NCI-H2227 (cell line): ENCODE results near the gene NRIP1.
"Not testable (repeated sequence)": the region's sequence is repeated elsewhere in the genome, so short reads cannot be mapped to it uniquely, and the experiment has no call there.

Source experiments
- DNase-seq: peaks from one replicate; lab custom pipeline; 2025; ENCODE audit not compliant: unreplicated experiment; lab: John Stamatoyannopoulos, UW

The NRIP1 gene

GRCh38 chr21:14981246-14981645, 83.6 kb downstream of the NRIP1 start:
- no peak for DNase-seq

DNA sequence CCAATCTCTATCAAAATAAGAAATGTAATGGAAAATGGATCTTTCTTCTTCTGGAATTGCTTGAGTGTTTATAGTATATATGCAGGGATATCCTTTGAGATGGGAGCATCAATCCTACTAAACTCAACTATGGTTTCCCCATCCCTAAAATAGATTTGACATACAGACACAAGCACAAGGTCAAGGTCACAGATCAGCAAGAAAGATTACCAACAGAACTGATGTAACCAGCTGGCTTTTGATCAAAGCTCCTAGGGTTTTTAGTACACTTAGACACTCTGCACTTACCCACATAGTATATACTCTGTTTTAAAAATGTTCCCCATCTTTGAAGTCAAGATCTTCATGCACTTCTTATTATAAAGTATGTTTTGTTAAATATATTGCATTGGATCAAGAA, 85.5 kb downstream of the NRIP1 start:
- DNase-seq, result no peak

- no peak for DNase-seq
Observed at GRCh38 chr21:14977814-14978213, 87.0 kb downstream of the NRIP1 start.

DNA sequence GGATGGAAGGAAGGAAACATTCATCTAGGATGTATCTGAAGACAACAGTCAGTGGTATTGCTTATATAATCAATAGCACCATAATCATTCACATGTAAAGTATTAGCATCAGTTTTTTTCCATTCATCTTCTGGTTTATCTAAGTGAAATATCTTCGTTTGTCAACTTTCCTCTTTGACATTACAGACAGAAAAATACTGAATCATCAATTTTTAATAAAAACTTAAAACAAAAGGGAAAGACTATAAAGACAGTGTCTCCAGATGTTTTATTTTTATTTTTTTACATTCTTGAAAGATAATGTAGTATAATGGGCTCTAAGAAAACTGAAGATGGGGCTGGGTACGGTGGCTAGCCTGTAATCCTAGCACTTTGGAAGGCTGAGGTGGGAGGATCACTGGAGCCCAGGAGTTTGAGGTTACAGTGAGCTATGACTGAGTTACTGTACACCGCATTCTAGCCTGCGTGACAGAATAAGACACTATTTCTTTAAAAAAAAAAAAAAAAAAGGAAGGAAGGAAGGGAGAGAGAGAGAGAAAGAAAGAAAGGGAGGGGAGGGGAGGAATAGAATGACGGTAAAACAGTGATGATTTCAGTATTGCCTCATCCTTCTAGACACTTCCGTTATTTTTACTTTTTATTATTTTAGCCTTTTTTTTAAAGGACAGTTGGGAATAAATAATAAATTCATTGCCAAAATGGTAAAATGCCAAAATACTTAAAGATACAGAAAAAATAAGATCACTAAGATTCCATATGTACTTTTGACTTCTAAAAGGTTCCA, 89.5 kb downstream of the NRIP1 start:
- DNase-seq, result no peak

GRCh38 chr21:14972678-14973077, 92.1 kb downstream of the NRIP1 start:
- DNase-seq, result no peak

- DNase-seq, result no peak
Observed at GRCh38 chr21:14968821-14969220, 96.0 kb downstream of the NRIP1 start.

GRCh38 chr21:14968029-14968428, 96.8 kb downstream of the NRIP1 start:
- no peak for DNase-seq

GRCh38 chr21:14964621-14965020, 100.2 kb downstream of the NRIP1 start:
- DNase-seq, result no peak

GRCh38 chr21:14962217-14962616, 102.6 kb downstream of the NRIP1 start:
- no peak for DNase-seq

- no peak for DNase-seq
Observed at GRCh38 chr21:14961502-14961901, 103.3 kb downstream of the NRIP1 start.

GRCh38 chr21:14959343-14959742, 105.5 kb downstream of the NRIP1 start:
- DNase-seq, result no peak

DNA sequence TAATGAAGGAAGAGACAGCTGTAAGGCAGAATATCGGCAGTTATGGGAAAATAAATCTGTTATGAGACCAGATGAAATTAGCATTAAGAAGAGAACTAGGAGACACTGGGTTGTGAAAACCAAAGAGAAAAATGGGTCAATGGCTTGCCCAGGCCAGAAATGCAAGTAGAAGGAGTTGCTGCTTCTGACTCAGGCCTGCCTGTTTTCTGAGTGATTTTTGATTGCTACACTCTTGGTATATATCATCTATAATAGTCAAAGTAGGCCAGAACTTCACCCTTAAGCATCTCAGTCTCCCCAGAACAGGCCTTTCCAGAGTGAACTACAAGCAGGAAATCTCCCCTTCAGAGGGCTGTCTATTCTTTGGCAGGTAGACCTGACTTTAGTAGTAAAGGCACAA, 107.0 kb downstream of the NRIP1 start:
- no peak for DNase-seq

DNA sequence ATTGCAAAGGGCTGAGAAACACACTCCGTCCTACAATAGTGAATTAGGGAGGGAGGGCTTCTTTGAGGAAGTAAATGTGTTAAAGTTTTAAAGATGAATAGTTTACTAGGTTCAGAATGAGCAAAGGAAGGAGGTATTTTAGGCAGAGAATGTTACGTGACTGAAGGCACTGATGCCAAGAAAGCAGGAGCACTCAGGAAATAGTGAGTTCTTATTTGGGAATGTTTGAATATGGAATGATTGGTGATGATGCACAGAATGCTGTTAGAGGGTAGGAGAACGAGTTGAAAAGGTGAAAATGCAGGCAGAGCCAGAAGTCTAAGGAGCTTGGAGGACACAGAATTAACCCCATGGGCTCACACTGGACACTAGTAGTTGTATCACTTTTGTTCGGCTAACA, 108.0 kb downstream of the NRIP1 start:
- DNase-seq, result no peak

DNA sequence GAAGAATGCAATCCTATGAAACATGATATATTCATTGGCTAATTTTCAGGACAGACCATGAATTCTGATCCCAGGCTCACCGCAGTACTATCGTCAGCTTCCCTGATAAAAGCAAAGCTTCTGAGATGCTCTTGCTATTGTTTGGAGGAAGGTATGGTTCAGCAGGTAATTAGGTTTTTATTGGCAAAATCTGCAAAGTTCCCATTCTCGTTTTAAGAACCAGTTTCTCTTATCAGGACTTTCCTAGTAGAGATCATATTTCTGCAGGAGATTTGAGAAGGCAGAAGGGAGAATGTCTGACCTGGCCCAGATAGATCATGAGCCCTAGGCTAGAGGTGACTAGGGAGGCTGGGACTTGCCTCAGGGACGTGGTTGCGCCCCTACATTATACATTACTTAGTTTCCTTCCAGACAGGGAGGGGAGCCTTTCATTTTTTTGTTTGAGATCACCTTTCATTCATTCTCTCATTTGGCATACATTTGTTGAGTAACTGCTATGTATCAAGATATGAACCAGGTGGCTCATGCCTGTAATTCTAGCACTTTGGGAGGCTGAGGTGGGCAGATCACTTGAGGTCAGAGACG, 108.8 kb downstream of the NRIP1 start:
- DNase-seq, result no peak

GRCh38 chr21:14952916-14953315, 111.9 kb downstream of the NRIP1 start:
- no peak for DNase-seq

DNA sequence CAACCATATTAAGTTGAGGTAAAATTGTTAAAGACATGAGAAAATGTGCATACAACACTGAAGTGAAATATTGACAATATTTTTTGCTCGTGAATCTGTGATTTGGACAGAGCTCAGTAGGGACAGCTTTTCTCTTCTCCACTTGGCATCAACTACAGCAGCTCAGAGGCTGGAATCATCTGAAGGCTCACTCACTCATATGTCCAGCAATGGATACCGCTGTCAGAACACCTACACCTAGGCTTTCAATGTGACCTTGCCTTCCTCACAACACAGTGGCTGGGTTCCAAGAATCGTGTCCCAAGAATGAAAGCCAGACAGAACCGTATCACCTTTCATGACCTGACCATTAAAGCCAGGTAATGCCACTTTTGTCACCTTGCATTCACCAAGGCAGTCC, 115.2 kb downstream of the NRIP1 start:
- no peak for DNase-seq

DNA sequence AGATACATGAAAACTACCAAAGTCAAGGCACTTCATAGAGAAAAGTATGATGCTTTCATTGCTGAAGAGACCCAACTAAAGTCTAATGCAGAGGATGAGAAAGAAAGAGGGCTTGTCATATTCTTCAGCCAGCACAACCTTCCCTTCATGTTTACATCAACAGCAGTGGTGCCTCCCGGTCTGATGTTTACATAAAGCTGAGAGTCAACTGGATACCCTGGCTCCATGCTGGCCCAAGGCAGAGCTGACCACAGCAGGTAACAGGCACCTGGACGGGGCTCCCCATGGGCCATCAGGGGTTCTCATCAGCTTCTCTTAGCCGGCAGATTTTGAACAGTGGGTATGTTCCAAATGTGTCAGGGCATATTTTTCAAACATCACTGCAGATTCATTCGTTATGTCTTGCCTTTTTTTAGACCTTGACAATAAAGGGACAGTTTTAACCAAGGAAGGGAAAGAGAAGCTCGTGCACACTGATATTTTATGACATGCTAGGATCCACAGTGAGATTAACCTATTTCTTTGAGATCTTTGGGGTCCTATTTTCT, 117.1 kb downstream of the NRIP1 start:
- DNase-seq, result no peak

DNA sequence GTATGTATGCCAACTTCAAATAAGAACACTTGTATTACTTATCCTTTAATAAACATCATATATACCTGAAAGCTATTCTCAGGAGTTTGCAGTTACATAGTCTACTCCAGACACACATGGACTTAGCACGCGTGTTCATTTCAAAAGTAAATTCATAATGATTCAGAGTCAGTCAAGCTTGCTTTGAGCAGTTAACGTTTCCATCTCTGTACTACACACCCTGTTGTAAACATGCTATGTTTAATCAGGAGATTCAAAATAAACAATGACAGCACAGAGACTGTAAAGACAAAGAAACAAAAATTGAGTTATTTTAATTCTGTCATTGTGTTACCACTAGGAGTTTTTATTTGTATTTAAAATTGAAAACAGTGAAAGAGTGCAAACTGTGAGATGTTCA, 119.6 kb downstream of the NRIP1 start:
- no peak for DNase-seq

GRCh38 chr21:14943616-14944015, 121.2 kb downstream of the NRIP1 start:
- no peak for DNase-seq

GRCh38 chr21:14942801-14943490, 121.9 kb downstream of the NRIP1 start:
- DNase-seq, result no peak

GRCh38 chr21:14927324-14927723, 137.5 kb downstream of the NRIP1 start:
- DNase-seq, result not testable (repeated sequence)

DNA sequence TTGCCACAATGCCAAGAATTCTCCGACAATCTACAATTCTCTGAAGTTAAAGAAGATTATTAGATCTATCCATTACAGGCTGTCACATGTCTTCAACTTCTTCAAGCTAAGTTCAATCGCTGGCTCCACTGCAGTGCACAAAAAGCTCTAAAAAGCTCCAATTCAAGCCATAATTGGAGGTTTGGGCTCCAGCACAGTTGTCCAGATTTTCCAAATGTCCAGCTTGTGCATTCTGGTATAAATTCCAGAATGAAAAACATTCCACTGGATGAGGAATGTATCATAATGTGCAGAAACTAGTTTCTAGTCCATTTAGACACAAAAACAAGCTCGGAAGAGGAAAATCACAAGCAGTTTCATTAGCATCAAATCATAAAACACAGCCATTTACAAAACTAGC, 138.6 kb downstream of the NRIP1 start:
- no peak for DNase-seq
